Measurements from ENCODE around the gene RPL18. TPM values are rescaled to one million over a fixed set of nuclear protein-coding genes. Genes with fewer than 3 reads are reported as not detected.
"Not testable (repeated sequence)": the region's sequence is repeated elsewhere in the genome, so short reads cannot be mapped to it uniquely, and the experiment has no call there.

RPL18 gene
- total RNA-seq, 1 donor from 2014 or later = 1,772 TPM

GRCh38 chr19:48578891-48579290, 40.1 kb downstream of the RPL18 start:
- Mint-ChIP-seq H3K9me3 (no peaks in the 10 kb centered on the region), H3K27ac (ENCODE audit: unreplicated experiment) (no peak overlapping the region), H3K36me3 (ENCODE audit: low read depth) (no peaks in the 10 kb centered on the region), H3K4me1 (no peaks in the 10 kb centered on the region), H3K4me3 (no peak overlapping the region), H3K27me3 (ENCODE audit: low read depth) (no peaks in the 10 kb centered on the region)
- no peak for TF ChIP-seq CTCF (conservative IDR thresholded peaks at IDR 0.05)
- no peak for DNase-seq (ENCODE audit: low read depth, low spot score)

GRCh38 chr19:48577908-48578307, 41.1 kb downstream of the RPL18 start:
- not testable (repeated sequence) for H3K4me3 Mint-ChIP-seq; H3K27me3 Mint-ChIP-seq (ENCODE audit: low read depth); DNase-seq (ENCODE audit: low read depth, low spot score); H3K36me3 Mint-ChIP-seq (ENCODE audit: low read depth); H3K9me3 Mint-ChIP-seq; H3K27ac Mint-ChIP-seq (ENCODE audit: unreplicated experiment); H3K4me1 Mint-ChIP-seq

- no peak overlapping the region for H3K4me3 Mint-ChIP-seq
- H3K36me3 Mint-ChIP-seq (ENCODE audit: low read depth) = no peaks in the 10 kb centered on the region
- peaks cover 2% of the 10 kb centered on the region for H3K27me3 Mint-ChIP-seq (ENCODE audit: low read depth)
- TF ChIP-seq CTCF (conservative IDR thresholded peaks at IDR 0.05) = no peak
- no peaks in the 10 kb centered on the region for H3K4me1 Mint-ChIP-seq
- no peak overlapping the region for H3K27ac Mint-ChIP-seq (ENCODE audit: unreplicated experiment)
- H3K9me3 Mint-ChIP-seq = no peaks in the 10 kb centered on the region
- no peak for DNase-seq (ENCODE audit: low read depth, low spot score)
Observed at GRCh38 chr19:48575931-48576622, 42.9 kb downstream of the RPL18 start.

- Mint-ChIP-seq H3K36me3 (ENCODE audit: low read depth) (no peaks in the 10 kb centered on the region), H3K9me3 (no peaks in the 10 kb centered on the region), H3K27me3 (ENCODE audit: low read depth) (peaks cover 20% of the 10 kb centered on the region), H3K4me3 (no peak overlapping the region), H3K4me1 (peaks cover 4% of the 10 kb centered on the region), H3K27ac (ENCODE audit: unreplicated experiment) (peak overlapping the region; percentile 40)
- no peak for TF ChIP-seq CTCF (conservative IDR thresholded peaks at IDR 0.05)
- DNase-seq (ENCODE audit: low read depth, low spot score) = no peak
Observed at GRCh38 chr19:48573163-48573505, 45.8 kb downstream of the RPL18 start.

GRCh38 chr19:48571378-48572162, 47.4 kb downstream of the RPL18 start:
- no peak overlapping the region for H3K27ac Mint-ChIP-seq (ENCODE audit: unreplicated experiment)
- peaks cover 4% of the 10 kb centered on the region for H3K4me1 Mint-ChIP-seq
- H3K27me3 Mint-ChIP-seq (ENCODE audit: low read depth) = peaks cover 36% of the 10 kb centered on the region
- no peak for DNase-seq (ENCODE audit: low read depth, low spot score)
- H3K36me3 Mint-ChIP-seq (ENCODE audit: low read depth) = no peaks in the 10 kb centered on the region
- no peaks in the 10 kb centered on the region for H3K9me3 Mint-ChIP-seq
- TF ChIP-seq CTCF (conservative IDR thresholded peaks at IDR 0.05) = no peak
- no peak overlapping the region for H3K4me3 Mint-ChIP-seq

- no peak for TF ChIP-seq CTCF (conservative IDR thresholded peaks at IDR 0.05)
- Mint-ChIP-seq H3K9me3 (no peaks in the 10 kb centered on the region), H3K27me3 (ENCODE audit: low read depth) (peaks cover 38% of the 10 kb centered on the region), H3K36me3 (ENCODE audit: low read depth) (no peaks in the 10 kb centered on the region), H3K27ac (ENCODE audit: unreplicated experiment) (no peak overlapping the region), H3K4me1 (peaks cover 4% of the 10 kb centered on the region), H3K4me3 (no peak overlapping the region)
- no peak for DNase-seq (ENCODE audit: low read depth, low spot score)
Observed at GRCh38 chr19:48569814-48570213, 49.2 kb downstream of the RPL18 start.

Measured in neural crest cell (in vitro differentiated cells).